Measurements from ENCODE around the gene BANK1. TPM values are rescaled to one million over a fixed set of nuclear protein-coding genes. Genes with fewer than 3 reads are reported as not detected.

The BANK1 gene
- total RNA-seq, 2 donors from 2014 or later = 0.53 to 0.57 TPM

DNA sequence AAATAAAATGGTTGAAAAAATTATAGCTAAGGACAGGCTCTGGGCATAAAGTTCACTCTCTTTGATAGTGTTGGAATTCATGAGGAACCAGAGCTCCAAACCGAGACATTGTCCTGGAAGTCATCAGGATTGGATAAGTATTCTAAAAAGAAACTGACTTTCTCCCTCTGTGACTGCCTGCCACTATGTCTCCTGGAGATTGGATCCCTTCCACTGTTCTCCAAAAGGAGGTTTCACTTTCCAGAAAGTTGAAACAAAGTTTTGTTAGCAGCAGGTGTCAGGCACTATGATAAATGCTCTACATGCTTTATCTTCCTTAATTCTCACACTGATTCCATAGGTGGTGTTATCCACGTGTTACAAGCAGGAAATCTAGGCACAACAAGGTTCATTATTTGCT, 16.8 kb downstream of the BANK1 start:
- Mint-ChIP-seq H3K9me3 (no peaks in the 10 kb centered on the region), H3K36me3 (ENCODE audit: low read depth) (no peaks in the 10 kb centered on the region), H3K4me3 (no peak overlapping the region), H3K27ac (no peak overlapping the region), H3K27me3 (ENCODE audit: insufficient read depth) (no peaks in the 10 kb centered on the region), H3K4me1 (no peaks in the 10 kb centered on the region)
- Histone ChIP-seq H3K9ac (ENCODE audit: extremely low read depth, low read length, poor library complexity, severe bottlenecking) (no peak overlapping the region), H3K4me3 (ENCODE audit: low read length) (no peak overlapping the region), H3K9me3 (ENCODE audit: control insufficient read depth, low read length) (no peaks in the 10 kb centered on the region), H3K36me3 (ENCODE audit: control insufficient read depth, insufficient read depth, low read length) (no peaks in the 10 kb centered on the region), H3K27me3 (ENCODE audit: control insufficient read depth, insufficient read depth, low read length, poor library complexity, severe bottlenecking) (no peaks in the 10 kb centered on the region), H3K4me1 (ENCODE audit: control insufficient read depth, insufficient read depth, low read length) (no peaks in the 10 kb centered on the region), H3K27ac (ENCODE audit: low read depth, low read length) (no peak overlapping the region)
- WGBS, 2 experiments (ENCODE audit: insufficient coverage in 1 of 2, insufficient read length in 1 of 2) = 84 to 91% methylated on average over 2 of the region's 2 CpGs
- TF ChIP-seq, protein P1, sequence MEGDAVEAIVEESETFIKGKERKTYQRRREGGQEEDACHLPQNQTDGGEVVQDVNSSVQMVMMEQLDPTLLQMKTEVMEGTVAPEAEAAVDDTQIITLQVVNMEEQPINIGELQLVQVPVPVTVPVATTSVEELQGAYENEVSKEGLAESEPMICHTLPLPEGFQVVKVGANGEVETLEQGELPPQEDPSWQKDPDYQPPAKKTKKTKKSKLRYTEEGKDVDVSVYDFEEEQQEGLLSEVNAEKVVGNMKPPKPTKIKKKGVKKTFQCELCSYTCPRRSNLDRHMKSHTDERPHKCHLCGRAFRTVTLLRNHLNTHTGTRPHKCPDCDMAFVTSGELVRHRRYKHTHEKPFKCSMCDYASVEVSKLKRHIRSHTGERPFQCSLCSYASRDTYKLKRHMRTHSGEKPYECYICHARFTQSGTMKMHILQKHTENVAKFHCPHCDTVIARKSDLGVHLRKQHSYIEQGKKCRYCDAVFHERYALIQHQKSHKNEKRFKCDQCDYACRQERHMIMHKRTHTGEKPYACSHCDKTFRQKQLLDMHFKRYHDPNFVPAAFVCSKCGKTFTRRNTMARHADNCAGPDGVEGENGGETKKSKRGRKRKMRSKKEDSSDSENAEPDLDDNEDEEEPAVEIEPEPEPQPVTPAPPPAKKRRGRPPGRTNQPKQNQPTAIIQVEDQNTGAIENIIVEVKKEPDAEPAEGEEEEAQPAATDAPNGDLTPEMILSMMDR (conservative IDR thresholded peaks at IDR 0.05) = no peak
- no peak for DNase-seq

- DNase-seq = no peak
- Mint-ChIP-seq H3K27ac (no peak overlapping the region), H3K9me3 (no peaks in the 10 kb centered on the region), H3K27me3 (ENCODE audit: insufficient read depth) (no peaks in the 10 kb centered on the region), H3K4me1 (no peaks in the 10 kb centered on the region), H3K4me3 (no peak overlapping the region), H3K36me3 (ENCODE audit: low read depth) (no peaks in the 10 kb centered on the region)
- no peaks in the 10 kb centered on the region for H3K27me3 ChIP-seq (ENCODE audit: control insufficient read depth, insufficient read depth, low read length, poor library complexity, severe bottlenecking)
- no peaks in the 10 kb centered on the region for H3K9me3 ChIP-seq (ENCODE audit: control insufficient read depth, low read length)
- no peak overlapping the region for H3K27ac ChIP-seq (ENCODE audit: low read depth, low read length)
- no peaks in the 10 kb centered on the region for H3K4me1 ChIP-seq (ENCODE audit: control insufficient read depth, insufficient read depth, low read length)
- no peaks in the 10 kb centered on the region for H3K36me3 ChIP-seq (ENCODE audit: control insufficient read depth, insufficient read depth, low read length)
- no peak overlapping the region for H3K9ac ChIP-seq (ENCODE audit: extremely low read depth, low read length, poor library complexity, severe bottlenecking)
- no peak overlapping the region for H3K4me3 ChIP-seq (ENCODE audit: low read length)
- WGBS, 2 experiments (ENCODE audit: insufficient coverage in 1 of 2, insufficient read length in 1 of 2) = 90 to 94% methylated on average over 2 to 5 of the region's 5 CpGs
- TF ChIP-seq, protein P1 (conservative IDR thresholded peaks at IDR 0.05) = no peak
Observed at GRCh38 chr4:101813604-101814003, 23.1 kb downstream of the BANK1 start.

- TF ChIP-seq, protein P1 (conservative IDR thresholded peaks at IDR 0.05) = no peak
- Mint-ChIP-seq H3K4me1 (no peaks in the 10 kb centered on the region), H3K9me3 (peaks cover 9% of the 10 kb centered on the region), H3K4me3 (no peak overlapping the region), H3K27ac (no peak overlapping the region), H3K36me3 (ENCODE audit: low read depth) (no peaks in the 10 kb centered on the region), H3K27me3 (ENCODE audit: insufficient read depth) (no peaks in the 10 kb centered on the region)
- Histone ChIP-seq H3K9me3 (ENCODE audit: control insufficient read depth, low read length) (peaks cover 6% of the 10 kb centered on the region), H3K27ac (ENCODE audit: low read depth, low read length) (no peak overlapping the region), H3K27me3 (ENCODE audit: control insufficient read depth, insufficient read depth, low read length, poor library complexity, severe bottlenecking) (no peaks in the 10 kb centered on the region), H3K4me3 (ENCODE audit: low read length) (no peak overlapping the region), H3K36me3 (ENCODE audit: control insufficient read depth, insufficient read depth, low read length) (no peaks in the 10 kb centered on the region), H3K9ac (ENCODE audit: extremely low read depth, low read length, poor library complexity, severe bottlenecking) (no peak overlapping the region), H3K4me1 (ENCODE audit: control insufficient read depth, insufficient read depth, low read length) (no peaks in the 10 kb centered on the region)
- no CpG with 5 or more reads among the region's 2 CpGs for WGBS, 2 experiments (ENCODE audit: insufficient coverage in 1 of 2, insufficient read length in 1 of 2)
- no peak for DNase-seq
Observed at GRCh38 chr4:101818362-101818761, 27.8 kb downstream of the BANK1 start.

All from endodermal cell (in vitro differentiated cells).